HG02798 (cell line): ENCODE results near the gene ROBO2.

ENCODE experiments used
- ATAC-seq: cut with Tn5 transposase; IDR thresholded peaks from one replicate; pipeline ENCODE4 v1.9.1; 2021; ENCODE audit warnings: mild to moderate bottlenecking; ENCODE audit not compliant: unreplicated experiment, poor library complexity

The ROBO2 gene

DNA sequence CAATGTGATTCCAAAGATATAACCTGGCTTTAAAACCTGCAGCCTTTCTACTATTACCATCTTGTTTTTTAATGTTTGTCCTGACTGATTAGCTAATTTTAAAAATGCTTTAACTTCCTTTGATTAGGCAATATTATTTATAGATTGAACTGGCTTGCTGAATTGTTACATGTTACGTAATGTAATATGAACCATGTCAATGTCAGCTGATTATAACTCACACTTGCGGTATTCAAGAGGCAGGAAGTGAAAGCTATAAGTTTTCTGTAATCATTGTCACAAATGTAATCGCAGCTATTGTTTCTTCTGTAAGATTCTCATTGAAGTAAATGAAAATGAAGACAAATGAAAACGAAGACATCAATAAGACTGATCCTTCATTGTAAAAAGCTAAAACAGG lies 146.8 kb downstream of the ROBO2 start:
- no peak for ATAC-seq

DNA sequence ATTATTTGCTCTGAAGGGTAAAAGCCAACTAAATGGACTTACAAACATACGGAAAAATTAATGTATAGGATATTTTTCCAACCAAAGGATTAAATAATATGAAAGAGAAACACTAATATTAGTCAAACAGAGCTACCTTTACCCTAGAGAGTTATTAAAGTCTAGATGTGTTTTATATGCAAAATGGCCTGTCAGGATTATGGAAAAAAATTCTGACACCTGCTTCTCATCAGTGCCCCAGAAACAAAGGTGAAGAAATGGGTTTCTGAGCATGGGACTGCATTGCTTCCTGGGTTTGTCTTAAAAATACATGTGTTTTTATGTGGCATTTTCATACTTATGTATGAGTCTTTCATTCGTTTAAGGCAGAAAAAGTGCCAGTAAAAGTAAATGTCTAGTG lies 148.3 kb downstream of the ROBO2 start:
- no peak for ATAC-seq

DNA sequence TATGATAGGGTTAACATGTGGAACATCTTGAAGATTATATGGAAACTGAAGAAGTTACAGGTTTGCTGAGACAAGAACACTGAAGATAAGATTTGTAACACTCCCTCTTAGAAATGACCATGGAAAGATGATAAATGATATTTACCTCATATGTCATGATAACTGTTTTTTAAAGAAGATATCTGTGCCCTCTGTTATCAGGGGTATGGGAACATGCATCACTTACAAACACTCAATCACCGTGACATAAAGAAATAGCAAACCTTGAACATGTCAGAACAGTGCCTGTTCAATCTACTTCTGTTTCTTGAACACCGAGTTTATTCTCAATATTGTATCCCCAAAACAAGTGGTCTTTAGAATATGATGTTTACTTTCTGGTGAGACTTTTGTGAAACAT lies 149.4 kb downstream of the ROBO2 start:
- ATAC-seq = no peak

DNA sequence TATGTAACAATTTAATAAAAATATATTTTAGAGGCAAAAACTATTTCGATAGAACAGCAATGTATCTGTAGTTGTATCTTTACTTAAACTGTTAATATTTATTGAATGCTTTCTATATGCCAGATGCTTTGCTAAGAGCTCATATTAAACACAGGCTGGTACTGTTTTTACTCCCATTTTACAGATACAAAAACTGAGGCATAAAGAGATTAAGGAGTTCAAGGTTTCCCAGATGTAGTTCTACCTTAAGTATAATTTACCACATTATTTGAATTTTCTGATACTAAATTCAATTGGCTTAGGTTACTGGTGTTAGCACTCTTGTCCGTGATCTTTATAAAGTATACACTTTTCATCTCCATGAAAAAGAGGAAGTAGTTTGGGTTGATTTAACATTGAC lies 149.8 kb downstream of the ROBO2 start:
- ATAC-seq = no peak

DNA sequence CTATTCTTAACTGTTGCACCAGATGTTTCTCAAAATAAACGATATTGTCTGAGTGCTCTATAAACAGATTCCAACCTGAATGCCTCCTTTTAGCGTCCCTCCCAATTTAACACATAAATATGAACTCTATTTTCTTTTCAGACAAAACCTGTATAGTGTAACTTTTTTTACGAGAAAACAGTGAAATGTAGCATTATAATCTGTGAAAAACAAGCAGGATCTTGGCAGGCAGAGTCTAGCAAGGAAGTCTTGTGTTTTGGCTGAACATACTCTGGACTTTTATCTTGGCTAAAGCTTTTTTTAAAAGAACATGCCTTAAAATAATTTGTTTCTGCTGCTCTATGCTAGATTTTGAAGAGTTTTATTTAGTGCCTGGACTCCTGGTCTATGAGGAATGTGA lies 150.5 kb downstream of the ROBO2 start:
- ATAC-seq = no peak

DNA sequence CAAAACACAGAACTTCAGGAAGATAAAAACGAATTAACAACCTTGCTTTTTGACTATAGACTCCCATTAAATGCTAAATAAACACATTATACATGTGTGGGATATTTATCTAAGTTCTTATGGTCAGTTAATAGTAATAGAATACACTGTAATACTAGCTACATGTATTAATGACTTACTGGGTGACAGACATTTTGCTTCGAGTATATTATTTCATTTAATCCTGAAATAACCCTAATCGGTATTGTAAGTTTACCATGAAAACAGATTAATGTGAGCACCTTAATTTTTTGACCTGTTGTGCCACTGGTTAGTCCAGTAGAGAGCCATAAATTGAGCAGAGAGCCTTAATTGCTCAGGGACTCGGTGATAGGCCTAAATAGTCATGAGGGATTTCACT lies 151.1 kb downstream of the ROBO2 start:
- no peak for ATAC-seq

DNA sequence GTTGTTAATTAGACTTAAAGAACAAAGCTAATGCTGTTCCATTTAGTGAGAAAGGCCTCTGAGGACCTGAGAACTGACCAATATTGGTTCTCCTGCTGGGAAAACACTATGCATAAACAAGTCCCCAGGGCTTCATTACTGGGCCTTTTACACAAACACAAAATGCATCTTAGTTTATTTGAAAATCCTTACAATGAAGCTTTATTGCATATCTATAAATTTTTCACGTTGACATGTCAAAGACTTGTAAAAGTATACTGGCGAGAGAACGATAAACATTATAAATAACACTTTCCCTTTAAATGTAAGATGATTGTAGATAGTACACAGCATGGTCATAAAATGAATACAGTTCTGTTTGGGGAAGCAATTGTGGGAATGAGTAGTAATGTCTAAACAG lies 151.7 kb downstream of the ROBO2 start:
- no peak for ATAC-seq

DNA sequence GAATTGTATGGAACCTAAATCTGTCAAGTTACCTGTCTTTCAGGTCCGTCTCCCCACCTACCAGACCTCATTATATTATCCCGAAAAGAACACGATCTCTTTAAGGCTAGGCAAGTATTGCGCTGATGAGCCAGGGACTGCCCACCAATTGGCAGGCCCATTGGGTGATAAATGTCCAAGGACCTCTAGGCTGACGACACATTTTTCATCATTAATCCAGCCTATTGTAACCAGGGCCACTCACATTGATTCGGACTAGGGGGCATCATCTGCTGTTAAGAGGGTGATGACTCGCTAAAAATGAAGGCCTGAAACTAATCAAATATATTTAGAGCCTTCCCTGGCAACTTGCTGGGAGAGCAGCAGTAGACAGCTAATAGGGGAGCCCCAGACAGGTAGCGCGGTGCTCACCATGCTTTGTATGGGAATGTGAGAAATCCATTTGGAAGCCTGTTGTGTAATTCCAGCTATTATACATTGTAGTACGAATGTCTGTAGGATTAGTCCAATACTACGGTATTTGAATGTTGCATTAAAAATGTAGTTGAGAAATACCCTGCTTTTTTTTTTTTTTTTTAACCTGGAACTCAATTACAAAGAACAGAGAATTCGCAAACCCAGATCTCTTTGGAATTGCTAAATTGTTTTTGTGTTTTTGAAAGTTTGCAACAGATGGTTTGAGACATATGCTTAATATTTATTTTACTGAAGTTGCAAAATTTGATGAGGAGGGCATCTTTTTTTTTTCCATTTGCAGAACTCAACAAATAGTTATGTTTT lies 156.1 kb downstream of the ROBO2 start:
- ATAC-seq = no peak

DNA sequence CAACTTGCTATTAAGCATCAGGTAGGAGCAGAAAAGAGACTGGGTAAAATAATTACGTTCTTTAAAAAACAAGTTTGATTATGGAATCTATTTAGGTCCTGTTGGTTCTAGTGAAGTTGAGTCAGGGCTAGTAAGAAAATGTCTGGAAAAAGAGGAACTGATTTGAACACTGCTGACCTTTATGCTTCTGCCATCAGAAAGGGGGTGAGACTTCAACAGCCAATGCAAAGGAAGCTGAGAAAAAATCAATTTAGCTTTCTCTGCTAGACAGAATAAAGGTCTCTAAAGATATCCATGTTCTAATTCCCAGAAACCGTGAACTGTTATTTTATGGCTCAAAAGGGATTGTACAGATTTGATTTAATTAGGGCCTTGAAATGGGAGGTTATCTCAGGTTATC lies 157.5 kb downstream of the ROBO2 start:
- ATAC-seq = no peak

DNA sequence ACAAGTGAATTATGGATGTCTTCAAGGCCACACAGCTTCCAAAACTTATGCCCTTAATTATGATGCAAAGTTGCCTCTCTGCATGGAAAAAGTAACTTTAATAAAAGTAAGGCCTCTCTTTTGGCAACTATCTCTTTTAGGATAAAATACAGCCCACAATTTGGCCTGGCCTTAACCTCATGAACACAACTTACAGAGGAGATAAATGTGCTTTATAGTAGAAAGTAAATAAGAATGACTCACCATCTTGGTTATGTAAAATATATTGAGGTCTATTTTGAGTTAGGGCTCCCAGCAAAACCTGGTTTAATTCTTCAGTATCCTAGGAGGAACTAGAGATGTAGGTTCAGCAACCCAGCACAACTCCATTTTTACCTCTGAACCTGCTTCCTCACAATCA lies 164.0 kb downstream of the ROBO2 start:
- ATAC-seq = no peak

DNA sequence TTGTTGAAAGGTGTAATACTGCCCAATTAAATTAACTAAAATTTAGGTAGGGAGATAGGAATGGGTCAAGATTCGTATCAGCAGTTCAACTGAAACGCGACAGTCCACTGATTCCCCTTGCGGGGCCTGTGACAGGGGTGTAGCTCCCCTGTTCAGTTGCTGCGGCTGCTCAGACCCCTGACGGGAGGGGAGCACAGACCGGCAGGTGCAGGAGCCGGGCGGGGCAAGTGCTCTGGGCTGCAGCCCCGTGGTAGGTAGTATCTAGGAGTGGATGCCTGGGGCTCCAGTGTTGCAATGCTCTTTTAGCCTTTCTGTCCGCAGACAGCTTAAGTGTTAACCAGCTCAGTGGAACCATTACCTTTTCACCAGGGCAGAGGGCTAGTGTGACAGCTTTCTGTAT lies 164.9 kb downstream of the ROBO2 start:
- ATAC-seq = no peak

DNA sequence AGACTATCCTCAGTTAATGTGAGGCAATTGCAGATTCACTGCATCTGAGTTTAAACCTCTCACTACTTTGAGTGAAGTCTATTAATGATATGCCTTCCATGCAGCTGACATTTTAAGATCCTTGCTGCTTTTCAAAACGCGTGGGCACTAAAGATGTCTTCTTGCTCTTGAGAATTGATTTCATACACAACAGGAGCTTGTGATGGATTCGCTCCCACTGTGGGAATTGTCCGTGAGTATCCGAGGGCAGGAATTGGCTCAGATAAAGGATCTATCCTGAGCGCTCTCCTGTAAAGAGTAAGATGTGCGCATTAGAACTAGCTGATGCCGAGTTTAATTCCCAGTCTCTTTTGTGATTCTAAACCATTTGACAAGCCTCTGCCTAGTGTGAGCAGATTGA lies 167.9 kb downstream of the ROBO2 start:
- ATAC-seq = no peak

DNA sequence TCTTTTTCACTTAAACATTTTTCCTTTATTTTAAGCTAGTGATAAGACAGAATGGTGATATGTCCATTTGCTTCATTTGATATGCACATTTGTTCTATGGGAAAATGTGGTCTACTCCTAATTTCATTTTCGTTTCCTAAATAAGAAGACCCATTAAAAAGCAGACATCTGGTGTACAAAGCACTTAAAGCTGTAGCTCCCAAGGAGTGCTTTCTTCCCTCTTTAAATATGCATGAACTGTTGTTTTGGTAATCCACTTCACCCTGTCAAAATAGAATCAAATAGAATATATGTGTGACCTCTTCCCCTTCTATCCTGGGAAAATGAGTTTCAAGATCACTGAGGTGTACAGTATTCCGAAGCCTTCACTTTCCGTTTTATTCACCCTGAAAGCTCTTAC lies 182.8 kb downstream of the ROBO2 start:
- ATAC-seq = no peak

DNA sequence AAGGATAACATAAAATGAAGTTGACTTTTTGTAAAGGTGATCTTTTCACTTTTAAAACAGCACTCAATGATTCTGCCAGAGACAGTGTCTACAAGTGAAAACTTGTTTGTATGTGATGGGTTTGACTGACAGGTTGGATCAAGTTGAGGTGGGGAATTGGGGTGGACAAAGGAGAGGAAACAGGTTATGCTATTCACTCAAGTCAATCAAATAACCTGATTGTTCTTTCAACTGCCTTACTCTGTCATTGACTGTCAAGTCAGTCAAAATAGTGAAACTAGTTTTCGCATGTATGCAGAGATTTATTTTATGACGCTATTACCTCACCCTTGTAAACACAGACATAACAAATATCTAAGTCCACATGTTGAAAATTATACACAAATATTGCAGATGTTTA lies 187.7 kb downstream of the ROBO2 start:
- no peak for ATAC-seq

DNA sequence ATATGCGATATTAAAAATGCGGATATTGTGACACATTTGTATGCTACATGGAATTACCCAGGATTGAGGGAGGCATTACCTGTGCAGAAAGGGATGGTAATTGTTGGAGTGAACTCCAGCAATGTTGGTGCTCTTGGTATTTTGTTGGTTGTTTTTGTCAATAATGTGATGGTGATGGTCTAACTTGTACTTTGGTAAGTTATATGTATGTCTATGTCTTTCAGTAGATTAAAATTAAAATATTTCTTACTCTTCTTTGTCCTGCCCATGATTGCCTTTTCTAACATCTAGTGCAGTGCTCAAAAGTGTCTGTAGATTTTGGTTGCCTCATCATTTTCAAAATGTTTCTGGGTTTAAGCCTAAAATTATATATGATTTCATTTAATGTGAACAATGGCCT lies 192.7 kb downstream of the ROBO2 start:
- no peak for ATAC-seq

DNA sequence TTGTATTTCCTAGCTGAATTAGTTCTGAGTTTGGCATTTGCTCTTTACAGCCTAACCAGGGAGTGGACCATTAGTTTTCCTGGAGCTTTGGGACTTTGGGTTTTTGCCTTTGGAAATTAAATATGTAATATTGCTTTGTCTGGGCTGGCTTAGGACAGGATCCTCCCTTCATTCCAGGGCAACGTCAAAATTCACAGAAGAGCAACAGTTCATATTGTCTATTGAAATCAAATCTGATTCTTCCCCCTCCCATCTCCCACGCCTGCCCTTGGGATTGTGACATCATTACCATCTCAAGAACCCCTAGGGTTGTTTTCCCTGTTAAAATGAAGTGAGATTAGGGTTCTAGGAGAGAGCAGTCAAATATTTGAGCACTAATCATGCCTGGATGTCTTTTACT lies 194.1 kb downstream of the ROBO2 start:
- ATAC-seq = no peak

DNA sequence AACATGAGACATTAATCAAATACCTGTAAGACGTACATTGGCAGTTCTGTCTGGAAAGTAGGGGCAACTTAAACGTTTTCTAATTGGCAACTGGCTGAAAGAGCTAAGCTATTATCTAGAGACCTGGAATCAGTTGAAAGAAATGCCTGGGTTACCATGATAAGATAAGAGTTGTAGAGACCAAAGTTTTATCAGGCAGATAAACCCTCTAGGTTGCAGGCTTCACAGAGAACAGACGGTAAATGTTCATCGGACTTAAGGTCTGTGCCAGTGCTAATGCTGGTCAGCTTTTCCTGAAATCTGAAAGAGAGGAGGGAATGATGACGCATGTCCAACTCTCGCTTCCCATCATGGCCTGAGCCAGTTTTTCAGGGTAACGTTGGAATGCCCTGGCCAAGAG lies 196.2 kb downstream of the ROBO2 start:
- ATAC-seq = no peak

DNA sequence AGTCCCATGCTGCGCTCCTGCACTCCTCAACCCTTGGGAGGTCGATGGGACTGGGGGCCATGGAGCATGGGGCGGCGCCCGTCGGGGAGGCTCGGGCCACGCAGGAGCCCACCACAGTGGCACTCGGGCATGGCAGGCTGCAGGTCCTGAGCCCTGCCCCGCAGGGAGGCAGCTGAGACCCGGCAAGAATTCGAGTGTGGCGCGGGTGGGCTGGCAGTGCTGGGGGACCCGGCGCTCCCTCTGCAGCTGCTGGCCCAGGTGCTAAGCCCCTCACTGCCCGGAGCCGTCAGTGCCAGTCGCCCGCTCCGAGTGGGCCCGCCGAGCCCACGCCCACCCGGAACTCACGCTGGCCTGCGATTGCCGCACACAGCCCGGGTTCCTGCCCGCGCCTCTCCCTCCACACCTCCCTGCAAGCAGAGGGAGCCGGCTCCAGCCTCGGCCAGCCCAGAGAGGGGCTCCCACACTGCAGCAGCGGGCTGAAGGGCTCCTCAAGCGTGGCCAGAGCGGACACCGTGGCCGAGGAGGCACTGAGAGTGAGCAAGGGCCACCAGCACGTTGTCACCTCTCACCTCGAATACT lies 200.3 kb downstream of the ROBO2 start:
- no peak for ATAC-seq

DNA sequence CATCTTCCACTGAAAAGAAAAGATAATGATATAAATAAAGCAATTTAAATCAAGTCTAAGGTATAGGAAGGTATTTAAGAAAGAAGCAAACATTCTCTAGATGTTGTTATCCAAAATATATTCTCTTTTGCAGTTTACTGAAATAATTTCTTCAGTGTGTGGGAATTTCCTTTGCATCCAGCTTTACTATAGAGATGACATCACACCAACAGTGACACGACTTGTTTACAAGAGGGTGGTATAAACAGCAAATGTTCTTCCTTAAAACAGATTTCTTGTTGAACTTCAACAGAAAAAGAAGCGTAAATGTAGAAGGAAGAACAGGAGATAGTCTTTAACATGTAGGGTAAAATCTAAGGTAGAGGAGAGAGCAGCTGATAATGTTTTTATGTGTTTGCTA lies 202.5 kb downstream of the ROBO2 start:
- no peak for ATAC-seq

DNA sequence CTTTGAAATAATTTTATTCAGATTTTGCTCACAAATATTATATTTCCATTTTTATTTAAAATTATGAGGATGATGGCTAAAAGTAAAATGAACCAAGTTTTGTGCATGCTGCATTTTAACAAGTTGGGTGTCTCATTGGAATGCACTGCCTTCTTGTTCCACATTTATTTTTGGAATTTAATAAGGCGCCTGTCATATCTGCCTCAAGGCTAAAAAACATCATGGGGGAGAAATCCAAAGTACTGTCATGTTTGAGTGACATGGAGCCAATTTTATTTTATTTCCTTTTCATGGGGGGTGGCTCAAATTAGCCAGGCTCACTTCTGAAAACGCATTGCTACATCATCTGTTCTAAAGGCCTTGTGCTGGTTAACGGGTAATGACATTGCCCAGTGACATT lies 205.1 kb downstream of the ROBO2 start:
- ATAC-seq = no peak

DNA sequence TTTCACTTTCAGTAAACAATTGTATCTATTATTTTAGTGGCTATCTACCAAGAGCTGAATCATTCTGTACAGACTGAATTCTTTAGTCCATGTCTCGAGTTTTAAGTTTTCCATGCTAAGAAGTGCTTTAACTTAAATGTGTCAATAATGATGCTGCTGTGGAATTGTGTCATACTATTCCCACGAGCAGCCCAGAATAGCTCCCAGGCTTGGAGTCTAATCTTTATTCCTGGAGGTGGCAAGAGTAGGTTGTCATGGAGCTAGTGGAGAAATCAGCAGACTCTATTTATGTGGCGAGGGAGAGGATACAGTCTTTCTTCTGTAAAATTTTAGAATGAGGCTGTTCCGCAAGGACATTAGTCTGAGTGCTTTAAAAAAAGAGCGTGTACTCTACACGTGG lies 207.2 kb downstream of the ROBO2 start:
- ATAC-seq = no peak

DNA sequence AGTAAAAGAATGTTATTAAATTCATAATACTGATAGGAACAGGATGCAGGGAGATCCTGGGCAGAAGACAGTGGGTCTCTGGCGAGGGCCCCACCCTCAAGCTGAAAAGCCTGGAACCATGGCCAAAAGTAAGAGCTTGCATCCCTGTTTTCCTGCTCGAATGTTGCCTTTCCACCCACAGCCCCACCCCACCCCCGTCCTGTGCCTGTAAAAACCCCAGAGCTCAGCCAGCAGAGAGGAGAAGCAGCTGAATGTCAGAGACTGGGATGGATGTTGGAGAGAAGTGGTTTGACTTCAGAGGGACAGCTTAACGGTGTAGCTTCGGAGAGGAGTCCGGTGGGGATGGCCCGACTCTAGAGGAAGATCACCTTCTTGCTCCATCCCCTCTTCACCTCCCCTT lies 207.9 kb downstream of the ROBO2 start:
- ATAC-seq = no peak
